A673 (cell line): ENCODE results near the gene LUZP2.

ENCODE experiments used
- EZH2 ChIP-seq: fragments of 200-600 bp; sonication (generic); IDR thresholded peaks from 2 replicates; pipeline ENCODE4 v1.6.1; 2017; ENCODE audit warnings: borderline replicate concordance, low read depth, mild to moderate bottlenecking, mixed read lengths, antibody characterized with exemption, low read length; ENCODE audit not compliant: poor library complexity, severe bottlenecking
- TF ChIP-seq, protein P1 (sequence below): fragments of 300-800, 200-600 bp; sonication (generic); conservative IDR thresholded peaks from 2 replicates; pipeline ENCODE4 v1.5.1; 2017; ENCODE audit warnings: low read depth, mild to moderate bottlenecking, antibody characterized with exemption, low read length, moderate library complexity, mixed read lengths

- TF ChIP-seq, protein P1, sequence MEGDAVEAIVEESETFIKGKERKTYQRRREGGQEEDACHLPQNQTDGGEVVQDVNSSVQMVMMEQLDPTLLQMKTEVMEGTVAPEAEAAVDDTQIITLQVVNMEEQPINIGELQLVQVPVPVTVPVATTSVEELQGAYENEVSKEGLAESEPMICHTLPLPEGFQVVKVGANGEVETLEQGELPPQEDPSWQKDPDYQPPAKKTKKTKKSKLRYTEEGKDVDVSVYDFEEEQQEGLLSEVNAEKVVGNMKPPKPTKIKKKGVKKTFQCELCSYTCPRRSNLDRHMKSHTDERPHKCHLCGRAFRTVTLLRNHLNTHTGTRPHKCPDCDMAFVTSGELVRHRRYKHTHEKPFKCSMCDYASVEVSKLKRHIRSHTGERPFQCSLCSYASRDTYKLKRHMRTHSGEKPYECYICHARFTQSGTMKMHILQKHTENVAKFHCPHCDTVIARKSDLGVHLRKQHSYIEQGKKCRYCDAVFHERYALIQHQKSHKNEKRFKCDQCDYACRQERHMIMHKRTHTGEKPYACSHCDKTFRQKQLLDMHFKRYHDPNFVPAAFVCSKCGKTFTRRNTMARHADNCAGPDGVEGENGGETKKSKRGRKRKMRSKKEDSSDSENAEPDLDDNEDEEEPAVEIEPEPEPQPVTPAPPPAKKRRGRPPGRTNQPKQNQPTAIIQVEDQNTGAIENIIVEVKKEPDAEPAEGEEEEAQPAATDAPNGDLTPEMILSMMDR = no peak
- TF ChIP-seq EZH2 = no peak
Measured at GRCh38 chr11:24738972-24739371, 242.1 kb downstream of the LUZP2 start.
